GM21515 (cell line): ENCODE data around the gene SLC27A1.
"Not testable (repeated sequence)": the region's sequence is repeated elsewhere in the genome, so short reads cannot be mapped to it uniquely, and the experiment has no call there.

Experiments
- ATAC-seq: cut with Tn5 transposase; IDR thresholded peaks from one replicate; pipeline ENCODE4 v1.9.1; 2021; ENCODE audit not compliant: unreplicated experiment

SLC27A1 gene

DNA sequence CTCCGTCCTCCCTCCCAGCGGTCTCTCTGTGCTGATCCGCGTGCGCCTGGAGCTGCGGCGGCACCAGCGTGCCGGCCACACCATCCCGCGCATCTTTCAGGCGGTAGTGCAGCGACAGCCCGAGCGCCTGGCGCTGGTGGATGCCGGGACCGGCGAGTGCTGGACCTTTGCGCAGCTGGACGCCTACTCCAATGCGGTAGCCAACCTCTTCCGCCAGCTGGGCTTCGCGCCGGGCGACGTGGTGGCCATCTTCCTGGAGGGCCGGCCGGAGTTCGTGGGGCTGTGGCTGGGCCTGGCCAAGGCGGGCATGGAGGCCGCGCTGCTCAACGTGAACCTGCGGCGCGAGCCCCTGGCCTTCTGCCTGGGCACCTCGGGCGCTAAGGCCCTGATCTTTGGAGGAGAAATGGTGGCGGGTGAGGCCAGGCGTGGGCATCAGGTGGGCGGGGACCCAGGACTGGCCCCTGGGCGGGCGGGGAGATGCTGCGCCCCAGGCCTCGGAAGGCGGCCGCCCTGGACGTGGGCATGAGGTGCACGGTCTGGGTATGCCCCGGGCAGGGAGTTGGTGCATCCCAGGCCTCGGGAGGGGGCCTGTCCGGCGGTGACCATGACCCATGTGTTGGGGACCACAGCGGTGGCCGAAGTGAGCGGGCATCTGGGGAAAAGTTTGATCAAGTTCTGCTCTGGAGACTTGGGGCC lies 16.4 kb downstream of the SLC27A1 start:
- ATAC-seq, result no peak

DNA sequence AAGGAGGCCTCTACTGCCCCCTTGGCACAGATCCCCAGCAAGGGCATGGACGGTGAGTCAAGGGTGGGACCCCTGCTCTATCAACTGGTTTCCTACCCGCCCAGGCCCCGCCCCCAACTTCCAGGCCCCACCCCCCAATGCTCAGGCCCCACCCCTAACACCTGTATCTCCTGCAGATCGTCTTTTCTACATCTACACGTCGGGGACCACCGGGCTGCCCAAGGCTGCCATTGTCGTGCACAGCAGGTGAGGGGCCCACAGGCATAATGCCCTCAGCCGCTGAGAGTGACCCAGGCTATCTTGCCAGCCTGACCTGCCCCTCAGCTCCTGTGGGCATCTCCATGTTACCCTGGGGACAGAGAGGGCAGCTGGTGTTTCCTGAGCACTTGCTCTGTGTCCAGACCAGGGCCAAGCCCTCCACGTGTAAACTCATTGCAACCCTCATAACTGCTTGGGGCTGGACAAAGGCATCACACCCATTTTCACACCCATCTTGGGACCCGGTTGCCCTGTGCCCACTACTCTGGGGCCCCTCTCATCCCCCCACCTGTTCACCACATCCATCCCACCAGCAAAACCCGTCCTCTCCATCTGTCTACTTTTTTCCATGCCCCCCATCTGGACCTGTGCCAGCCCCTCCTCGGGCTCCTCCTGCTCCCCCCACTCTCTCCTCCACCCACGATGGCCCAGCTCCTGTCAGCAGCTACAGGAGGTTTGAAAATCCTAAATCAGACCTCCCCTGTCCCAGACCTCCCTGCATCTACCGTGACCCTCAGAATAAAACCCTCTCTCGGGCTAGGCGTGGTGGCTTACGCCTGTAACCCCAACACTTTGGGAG lies 17.2 kb downstream of the SLC27A1 start:
- no peak for ATAC-seq

DNA sequence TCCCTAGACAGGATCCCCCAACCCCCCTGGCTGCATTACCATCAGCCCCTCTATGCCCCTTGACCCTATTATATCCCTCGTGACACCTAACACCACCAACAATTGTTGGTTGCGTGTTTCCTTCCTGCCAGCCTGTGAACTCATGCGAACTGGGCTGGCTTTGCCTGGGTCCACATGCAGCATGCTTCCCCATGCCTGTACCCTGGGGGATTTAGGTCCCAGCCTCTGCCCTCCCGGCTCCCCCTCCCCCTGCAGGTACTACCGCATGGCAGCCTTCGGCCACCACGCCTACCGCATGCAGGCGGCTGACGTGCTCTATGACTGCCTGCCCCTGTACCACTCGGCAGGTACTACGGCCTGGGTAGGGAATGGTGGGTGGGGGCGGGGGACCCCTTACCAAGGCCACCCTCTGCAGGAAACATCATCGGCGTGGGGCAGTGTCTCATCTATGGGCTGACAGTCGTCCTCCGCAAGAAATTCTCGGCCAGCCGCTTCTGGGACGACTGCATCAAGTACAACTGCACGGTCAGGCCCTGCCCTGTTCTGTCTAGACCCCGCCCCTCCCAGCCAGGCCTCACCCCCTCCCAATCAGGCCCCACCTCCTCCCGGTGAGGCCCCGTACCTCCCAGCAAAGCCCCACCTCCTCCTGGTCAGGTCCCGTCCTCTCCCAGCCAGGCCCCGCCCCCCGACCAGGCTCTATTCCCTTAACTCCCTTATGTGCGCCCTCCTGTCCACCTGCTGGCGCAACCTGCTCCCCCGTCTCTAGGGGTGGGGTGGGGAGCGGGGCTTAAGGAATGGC lies 18.5 kb downstream of the SLC27A1 start:
- no peak for ATAC-seq

DNA sequence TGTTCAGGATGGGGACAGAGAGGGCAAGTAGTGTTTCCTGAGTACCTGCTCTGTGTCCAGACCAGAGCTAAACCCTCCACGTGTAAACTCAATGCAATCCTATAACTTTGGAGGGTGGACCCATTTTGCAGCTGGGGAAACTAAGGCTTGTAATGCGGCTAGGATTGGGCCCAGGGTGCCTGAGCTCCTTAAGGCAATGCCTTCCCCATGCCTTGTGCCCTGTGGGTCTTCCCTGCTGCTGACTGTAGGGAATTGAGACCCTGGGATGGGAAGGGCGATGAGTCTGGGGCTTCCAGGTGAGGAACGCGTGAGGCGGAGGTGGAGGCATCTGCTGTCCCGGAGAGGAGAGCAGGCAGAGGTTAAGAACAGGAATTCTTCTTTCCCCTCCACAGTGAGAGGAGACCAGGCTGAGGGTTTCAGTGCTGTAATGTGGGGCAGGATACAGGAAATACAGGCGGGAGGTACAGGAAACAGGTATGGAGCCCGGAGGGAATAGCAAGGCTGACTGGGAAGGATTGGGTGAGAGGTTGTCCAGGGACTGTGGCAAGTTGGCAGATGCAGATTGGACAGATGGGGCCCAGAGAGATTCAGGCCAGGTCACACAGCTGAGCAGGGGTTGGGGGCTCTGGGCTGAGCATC lies 19.2 kb downstream of the SLC27A1 start:
- no peak for ATAC-seq

DNA sequence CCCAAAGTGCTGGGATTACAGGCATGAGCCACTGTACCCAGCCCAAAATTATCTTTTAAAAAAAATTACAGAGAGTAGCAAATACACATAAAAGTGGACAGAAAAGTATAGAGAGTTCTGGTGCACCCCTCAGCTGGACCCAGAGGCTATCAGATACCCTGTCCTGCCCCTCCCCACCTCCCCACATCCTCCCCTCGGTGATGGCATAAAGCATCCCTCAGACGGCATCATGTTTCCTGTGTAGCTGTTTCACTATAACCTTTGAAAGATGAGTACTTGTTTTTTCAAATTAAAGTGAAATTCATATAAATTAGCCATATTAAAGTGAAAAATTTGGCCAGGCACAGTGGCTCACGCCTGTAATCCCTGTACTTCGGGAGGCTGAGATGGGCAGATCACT lies 20.1 kb downstream of the SLC27A1 start:
- no peak for ATAC-seq

DNA sequence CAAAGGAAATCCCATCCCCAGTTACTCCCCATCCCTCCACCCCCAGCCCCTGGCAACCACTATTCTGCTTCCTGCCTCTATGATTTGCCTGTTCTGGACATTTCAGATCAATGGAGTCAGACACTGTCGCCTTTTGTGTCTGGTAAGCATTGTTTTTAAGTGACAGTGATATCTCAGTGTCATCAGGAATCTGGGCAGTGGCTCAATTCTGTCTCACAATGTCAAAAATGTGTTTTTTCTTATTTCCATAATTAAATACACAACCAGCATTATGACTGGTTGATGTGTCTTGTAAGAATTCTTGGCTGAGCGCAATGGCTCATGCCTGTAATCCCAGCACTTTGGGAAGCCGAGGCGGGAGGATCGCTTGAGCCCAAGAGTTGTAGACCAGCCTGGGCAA lies 21.0 kb downstream of the SLC27A1 start:
- no peak for ATAC-seq

DNA sequence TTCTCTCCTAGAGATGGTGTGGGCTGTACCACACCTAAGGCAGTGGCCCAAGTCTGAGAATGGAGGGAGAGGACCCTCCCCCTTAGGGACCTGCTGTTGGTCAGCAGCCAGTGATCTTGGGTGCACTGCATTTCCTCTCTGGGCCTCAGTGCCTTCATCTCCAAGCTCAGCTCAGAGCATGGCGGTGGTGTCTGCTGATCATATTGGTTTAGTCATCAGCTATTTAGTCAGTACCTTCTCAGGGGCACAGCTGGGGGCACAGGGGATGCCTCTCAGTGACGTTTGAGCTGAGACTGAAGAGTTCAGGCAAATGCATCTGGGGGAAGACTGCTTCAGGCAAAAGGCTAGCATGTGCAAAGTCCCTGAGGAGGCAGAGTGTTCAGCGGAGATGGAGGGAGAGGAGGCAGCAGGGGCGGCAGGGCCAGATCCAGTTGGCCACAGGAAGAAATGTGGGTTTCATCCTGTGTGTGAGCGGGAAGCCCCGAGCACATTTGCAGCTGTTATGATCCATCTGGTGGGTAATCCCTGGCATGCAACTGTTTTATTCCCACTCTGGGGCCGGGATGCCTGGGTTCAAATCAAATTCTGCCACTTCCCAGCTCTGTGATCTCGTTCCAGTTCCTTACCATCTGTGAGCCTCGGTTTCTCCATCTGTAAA lies 25.4 kb downstream of the SLC27A1 start:
- no peak for ATAC-seq

DNA sequence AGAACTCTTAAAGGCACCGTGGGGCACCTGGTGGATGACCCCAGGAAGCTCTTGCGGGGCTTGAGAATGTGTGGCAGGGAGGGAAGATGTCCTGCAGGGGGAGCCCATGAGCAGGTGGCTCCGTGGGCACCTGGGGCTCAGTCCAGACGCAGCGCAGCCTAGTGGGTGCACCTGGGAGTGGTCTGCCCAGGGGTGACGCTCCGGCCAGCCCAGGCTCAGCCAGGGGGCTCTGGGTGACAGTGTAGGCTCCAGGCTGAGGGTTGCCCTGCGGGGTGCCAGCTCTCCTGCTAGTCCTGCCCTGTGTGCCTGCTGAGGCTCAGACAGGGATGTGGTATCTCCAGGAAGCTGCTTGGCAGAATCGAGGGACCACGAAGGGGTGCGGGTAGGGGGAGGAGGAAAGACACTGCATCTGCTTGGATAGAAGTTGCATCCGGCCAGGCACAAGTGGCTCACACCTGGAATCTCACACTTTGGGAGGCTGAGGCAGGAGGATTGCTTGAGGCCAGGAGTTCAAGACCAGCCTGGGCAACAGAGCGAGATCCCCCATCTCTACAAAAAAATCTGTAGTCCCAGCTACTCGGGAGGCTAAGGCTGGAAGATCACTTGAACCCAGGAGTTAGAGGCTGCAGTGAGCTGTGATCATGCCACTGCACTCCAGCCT lies 26.1 kb downstream of the SLC27A1 start:
- peak; percentile 83 for ATAC-seq

DNA sequence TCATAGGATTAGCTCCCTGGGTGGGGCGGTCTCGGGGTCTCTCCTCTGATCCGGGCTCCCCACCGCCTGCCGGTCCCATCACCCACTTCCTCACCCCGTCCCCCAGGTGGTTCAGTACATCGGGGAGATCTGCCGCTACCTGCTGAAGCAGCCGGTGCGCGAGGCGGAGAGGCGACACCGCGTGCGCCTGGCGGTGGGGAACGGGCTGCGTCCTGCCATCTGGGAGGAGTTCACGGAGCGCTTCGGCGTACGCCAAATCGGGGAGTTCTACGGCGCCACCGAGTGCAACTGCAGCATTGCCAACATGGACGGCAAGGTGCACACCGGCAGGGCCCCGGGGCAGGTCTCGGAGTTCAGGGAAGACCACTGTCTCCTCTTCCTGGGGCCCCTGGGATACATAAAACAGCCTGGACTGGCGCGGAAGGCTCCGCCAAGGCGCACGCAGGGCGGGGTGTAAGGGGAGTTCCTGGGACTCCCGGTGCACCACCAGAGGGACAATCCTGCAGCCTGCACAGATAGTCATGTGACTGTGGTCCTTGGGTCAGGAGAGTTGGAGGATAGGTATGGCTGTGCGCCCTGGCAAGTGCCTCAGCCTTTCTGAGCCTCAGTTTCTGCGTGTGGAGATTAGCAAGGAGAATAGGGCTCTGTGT lies 26.9 kb downstream of the SLC27A1 start:
- no peak for ATAC-seq

DNA sequence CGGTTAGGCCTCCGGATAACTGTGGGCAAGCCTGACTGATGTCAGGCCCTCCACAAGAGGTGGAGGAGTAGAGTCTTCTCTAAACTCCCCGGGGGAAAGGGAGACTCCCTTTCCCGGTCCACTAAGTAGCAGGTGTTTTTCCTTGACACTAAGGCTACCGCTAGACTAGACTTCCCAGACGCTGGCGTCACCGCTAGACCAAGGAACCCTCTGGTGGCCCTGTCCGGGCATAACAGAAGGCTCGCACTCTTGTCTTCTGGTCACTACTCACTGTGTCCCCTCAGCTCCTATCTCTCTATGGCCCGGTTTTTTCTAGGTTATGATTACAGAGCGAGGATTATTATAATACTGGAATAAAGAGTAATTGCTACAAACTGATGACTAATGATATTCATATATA lies 28.7 kb downstream of the SLC27A1 start:
- not testable (repeated sequence) for ATAC-seq

DNA sequence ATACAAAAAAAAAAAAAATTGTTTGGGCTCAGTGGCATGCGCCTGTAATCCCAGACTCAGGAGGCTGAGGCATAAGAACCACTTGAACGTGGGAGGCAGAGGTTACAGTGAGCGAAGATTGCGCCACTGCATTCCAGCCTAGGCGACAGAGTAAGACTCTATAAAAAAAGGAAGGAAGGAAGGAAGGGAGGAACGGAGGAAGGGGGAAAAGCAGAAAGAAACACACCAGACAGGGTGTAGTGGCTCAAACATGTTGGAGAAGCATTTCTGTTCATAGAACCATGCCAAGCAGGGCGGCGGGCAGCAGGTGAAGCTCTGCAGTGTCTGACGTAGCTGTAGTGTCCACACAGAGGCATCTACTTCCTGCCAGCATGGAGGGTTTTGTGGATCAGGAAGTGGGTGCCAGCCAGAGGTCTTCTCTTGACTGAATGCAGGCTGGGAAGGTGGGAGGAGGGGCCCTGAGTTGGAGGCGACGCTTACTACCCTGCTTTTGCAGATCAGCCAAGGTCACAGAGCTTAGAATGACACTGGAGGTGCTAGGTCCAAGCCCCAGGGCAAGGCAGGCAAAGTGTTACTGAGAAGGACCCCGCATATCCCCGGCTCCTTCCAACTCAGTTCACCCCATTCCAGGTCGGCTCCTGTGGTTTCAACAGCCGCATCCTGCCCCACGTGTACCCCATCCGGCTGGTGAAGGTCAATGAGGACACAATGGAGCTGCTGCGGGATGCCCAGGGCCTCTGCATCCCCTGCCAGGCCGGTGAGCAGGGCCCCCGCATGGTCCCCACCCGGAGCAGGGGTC lies 29.5 kb downstream of the SLC27A1 start:
- ATAC-seq, result no peak

DNA sequence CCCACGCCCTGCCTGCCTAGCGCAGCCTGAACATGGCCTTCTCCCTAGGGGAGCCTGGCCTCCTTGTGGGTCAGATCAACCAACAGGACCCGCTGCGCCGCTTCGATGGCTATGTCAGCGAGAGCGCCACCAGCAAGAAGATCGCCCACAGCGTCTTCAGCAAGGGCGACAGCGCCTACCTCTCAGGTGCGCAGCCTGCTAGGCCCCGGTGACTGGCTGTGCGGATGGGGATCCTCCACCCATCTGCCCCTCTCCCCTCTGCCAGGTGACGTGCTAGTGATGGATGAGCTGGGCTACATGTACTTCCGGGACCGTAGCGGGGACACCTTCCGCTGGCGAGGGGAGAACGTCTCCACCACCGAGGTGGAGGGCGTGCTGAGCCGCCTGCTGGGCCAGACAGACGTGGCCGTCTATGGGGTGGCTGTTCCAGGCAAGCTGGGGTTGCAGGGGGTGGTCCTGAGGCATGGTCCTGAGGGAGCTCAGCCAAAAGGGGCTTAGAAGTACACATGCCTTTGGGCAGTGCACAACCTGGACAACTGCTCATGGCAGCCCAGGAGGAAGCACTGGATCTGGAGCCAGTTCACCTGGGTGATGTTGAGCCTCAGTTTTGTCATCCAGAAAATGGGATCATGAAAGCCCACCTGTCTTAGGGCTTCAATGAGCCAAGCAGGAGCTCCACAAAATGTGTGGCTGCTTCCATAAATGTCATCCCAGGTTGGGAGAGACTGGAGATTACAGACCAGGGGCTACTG lies 30.3 kb downstream of the SLC27A1 start:
- ATAC-seq, result no peak

DNA sequence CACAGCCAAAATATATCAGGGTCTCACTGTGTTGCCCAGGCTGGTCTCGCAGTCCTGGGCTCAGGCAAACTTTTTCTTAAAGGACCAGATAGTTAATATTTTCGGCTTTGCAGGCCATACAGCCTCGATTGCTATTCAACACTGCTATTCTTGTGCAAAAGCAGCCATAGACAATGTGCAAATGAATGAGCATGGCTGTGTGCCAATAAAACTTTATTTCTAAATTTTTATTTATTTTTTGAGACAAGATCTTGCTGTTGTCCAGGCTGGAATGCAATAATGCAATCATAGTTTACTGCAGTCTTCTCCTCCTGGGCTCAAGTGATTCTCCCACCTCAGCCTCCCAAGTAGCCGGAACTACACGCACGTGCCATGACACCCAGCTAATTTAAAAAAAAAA lies 32.9 kb downstream of the SLC27A1 start:
- ATAC-seq, result no peak

DNA sequence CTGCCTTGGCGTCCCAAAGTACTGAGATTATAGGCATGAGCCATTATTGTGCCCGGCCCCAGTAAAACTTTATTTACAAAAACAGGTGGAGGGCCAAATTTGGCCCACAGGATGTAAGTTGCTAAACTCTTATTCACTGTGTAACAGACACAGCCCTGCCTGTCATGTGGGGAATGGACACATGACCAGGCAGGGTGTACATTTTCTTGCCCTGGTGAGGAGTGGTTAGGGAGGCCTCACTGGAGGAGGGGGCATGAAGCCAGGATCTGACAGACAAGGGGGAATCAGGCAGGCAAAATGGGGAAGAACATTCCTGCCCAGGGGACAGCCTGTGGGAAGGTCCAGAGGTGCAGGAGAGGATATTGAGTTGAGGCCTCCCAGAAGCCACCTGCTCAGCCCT lies 33.7 kb downstream of the SLC27A1 start:
- ATAC-seq, result no peak

DNA sequence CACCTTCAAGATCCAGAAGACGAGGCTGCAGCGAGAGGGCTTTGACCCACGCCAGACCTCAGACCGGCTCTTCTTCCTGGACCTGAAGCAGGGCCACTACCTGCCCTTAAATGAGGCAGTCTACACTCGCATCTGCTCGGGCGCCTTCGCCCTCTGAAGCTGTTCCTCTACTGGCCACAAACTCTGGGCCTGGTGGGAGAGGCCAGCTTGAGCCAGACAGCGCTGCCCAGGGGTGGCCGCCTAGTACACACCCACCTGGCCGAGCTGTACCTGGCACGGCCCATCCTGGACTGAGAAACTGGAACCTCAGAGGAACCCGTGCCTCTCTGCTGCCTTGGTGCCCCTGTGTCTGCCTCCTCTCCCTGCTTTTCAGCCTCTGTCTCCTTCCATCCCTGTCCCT lies 34.1 kb downstream of the SLC27A1 start:
- no peak for ATAC-seq

DNA sequence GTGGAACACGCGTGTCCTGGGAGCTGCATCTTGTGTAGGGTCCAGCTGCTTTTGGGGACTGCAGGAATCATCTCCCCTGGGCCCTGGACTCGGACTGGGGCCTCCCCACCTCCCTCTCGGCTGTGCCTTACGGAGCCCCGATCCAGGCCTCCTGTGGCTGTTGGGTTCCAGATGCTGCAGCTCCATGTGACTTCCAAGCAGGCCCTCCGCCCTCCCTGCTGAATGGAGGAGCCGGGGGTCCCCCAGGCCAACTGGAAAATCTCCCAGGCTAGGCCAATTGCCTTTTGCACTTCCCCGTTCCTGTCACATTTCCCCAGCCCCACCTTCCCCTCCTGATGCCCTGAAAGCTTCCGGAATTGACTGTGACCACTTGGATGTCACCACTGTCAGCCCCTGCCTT lies 34.9 kb downstream of the SLC27A1 start:
- ATAC-seq, result no peak

DNA sequence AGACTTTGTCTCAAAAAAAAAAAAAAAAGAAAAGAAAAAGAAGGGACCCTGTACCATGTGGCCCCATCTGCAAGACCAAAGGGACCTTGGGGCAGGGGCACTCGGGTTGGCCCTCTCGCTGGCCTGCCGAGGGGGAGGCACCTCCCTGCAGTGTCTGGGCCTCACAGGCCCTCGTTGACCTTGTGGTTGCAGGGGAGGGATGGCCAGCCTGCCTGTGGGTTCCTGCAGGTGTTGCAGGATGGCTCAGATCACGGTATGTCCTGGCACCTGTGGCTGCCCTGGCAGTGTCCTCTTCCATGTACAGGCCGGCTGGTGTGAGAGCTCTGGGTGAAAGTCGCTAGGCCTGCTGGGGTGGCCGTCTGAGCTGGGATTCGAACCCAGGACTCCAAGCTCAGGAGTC lies 36.4 kb downstream of the SLC27A1 start:
- no peak for ATAC-seq

DNA sequence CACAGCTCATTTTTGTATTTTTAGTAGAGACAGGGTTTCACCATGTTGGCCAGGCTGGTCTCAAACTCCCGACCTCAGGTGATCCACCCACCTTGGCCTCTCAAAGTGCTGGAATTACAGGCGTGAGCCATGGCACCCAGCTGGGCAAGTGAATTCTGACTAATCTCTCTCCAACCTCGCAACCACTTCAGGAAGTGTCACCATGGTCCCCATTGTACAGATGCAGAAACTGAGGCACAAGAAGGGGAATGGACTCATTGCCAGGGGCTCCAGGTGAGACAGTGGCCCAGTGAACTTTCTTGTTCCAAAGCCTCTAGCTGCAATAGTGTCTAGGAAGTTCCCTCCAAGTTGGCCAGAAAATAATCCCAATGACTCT lies 38.2 kb downstream of the SLC27A1 start:
- ATAC-seq, result not testable (repeated sequence)
